OCI-LY1 (cell line): ENCODE data around the gene UBA6.

Experiments used
- H2AFZ ChIP-seq: fragments of 200-600 bp; sonication (generic), shearing (Covaris generic); 2 replicates; pipeline ENCODE4 v1.6.0; 2014; ENCODE audit warnings: antibody characterized with exemption, mild to moderate bottlenecking, low read length
- H3F3A ChIP-seq: fragments of 200-600 bp; sonication (generic), shearing (Covaris generic); 2 replicates; pipeline ENCODE4 v1.6.0; 2014; ENCODE audit warnings: mild to moderate bottlenecking, antibody characterized with exemption, low read length, moderate library complexity; ENCODE audit not compliant: insufficient read depth
- H3K27ac ChIP-seq: fragments of 200-600 bp; sonication (generic); 2 replicates; pipeline ENCODE4 v1.5.1; 2014; ENCODE audit warnings: low read length, mixed run types, mild to moderate bottlenecking, low read depth; ENCODE audit not compliant: poor library complexity, severe bottlenecking
- H3K27me3 ChIP-seq: fragments of 200-600 bp; sonication (generic); 2 replicates; pipeline ENCODE4 v1.6.0; 2014; ENCODE audit warnings: antibody characterized with exemption, mild to moderate bottlenecking, low read length, moderate library complexity; ENCODE audit not compliant: insufficient read depth
- H3K36me3 ChIP-seq: fragments of 200-600 bp; sonication (generic); 2 replicates; pipeline ENCODE4 v1.6.1; 2014; ENCODE audit warnings: mild to moderate bottlenecking, antibody characterized with exemption, low read length, moderate library complexity, mixed read lengths; ENCODE audit not compliant: insufficient read depth
- H3K4me1 ChIP-seq: fragments of 200-600 bp; sonication (generic); 2 replicates; pipeline ENCODE4 v1.5.1; 2014; ENCODE audit warnings: mild to moderate bottlenecking, low read length, moderate library complexity; ENCODE audit not compliant: insufficient read depth, severe bottlenecking
- H3K4me2 ChIP-seq: fragments of 200-600 bp; sonication (generic), shearing (Covaris generic); 2 replicates; pipeline ENCODE4 v1.6.1; 2014; ENCODE audit warnings: low read length
- H3K4me3 ChIP-seq: fragments of 200-600 bp; sonication (generic); 2 replicates; pipeline ENCODE4 v1.5.1; 2014; ENCODE audit warnings: low read length, low read depth, mild to moderate bottlenecking, mixed read lengths; ENCODE audit not compliant: poor library complexity, severe bottlenecking
- H3K79me2 ChIP-seq: fragments of 200-600 bp; shearing (Covaris generic); 2 replicates; pipeline ENCODE4 v1.6.1; 2016; ENCODE audit warnings: mixed run types, low read length, mixed read lengths; ENCODE audit not compliant: insufficient read depth
- H3K9ac ChIP-seq: fragments of 200-600 bp; sonication (generic), shearing (Covaris generic); 2 replicates; pipeline ENCODE4 v1.6.1; 2014; ENCODE audit warnings: mild to moderate bottlenecking, low read length, mixed read lengths
- H3K9me2 ChIP-seq: fragments of 200-600 bp; sonication (generic), shearing (Covaris generic); 2 replicates; pipeline ENCODE4 v1.6.1; 2014; ENCODE audit warnings: low read depth, mild to moderate bottlenecking, low read length, mixed read lengths
- H3K9me3 ChIP-seq: fragments of 200-600 bp; shearing (Covaris generic); 2 replicates; pipeline ENCODE4 v1.6.1; 2014; ENCODE audit warnings: low read length, mixed read lengths
- H4K20me1 ChIP-seq: fragments of 200-600 bp; sonication (generic), shearing (Covaris generic); 2 replicates; pipeline ENCODE4 v1.6.0; 2016; ENCODE audit warnings: mild to moderate bottlenecking, low read length; ENCODE audit not compliant: insufficient read depth
- CTCF ChIP-seq: fragments of 200-600 bp; sonication (generic), shearing (Covaris generic); IDR thresholded peaks from 2 replicates; pipeline ENCODE4 v1.5.1; 2017; ENCODE audit warnings: mild to moderate bottlenecking, antibody characterized with exemption, low read length, moderate library complexity, mixed read lengths
- EZH2 ChIP-seq: fragments of 200-600 bp; sonication (generic), shearing (Covaris generic); IDR thresholded peaks from 2 replicates; pipeline ENCODE4 v1.8.0; 2017; ENCODE audit warnings: borderline replicate concordance, mixed run types, mild to moderate bottlenecking, antibody characterized with exemption, low read length, moderate library complexity, mixed read lengths

The UBA6 gene

GRCh38 chr4:67746797-67747495, 46.0 kb upstream of the UBA6 start:
- Histone ChIP-seq H3F3A (no peaks in the 10 kb centered on the region; the same call in 1 of the 2 replicates), H4K20me1 (no peaks in the 10 kb centered on the region), H3K9me2 (no peaks in the 10 kb centered on the region), H3K4me3 (no peak overlapping the region), H3K36me3 (no peaks in the 10 kb centered on the region), H3K4me2 (no peak overlapping the region), H3K9ac (peak overlapping the region; percentile 18; the same call in 1 of the 2 replicates), H3K27ac (no peak overlapping the region), H2AFZ (0 out of 2 replicates have a peak overlapping the region, but pooled peaks have one; percentile 16), H3K4me1 (no peaks in the 10 kb centered on the region), H3K9me3 (no peaks in the 10 kb centered on the region), H3K27me3 (no peaks in the 10 kb centered on the region), H3K79me2 (no peaks in the 10 kb centered on the region)
- no peak for TF ChIP-seq EZH2
- peak; percentile 65 for TF ChIP-seq CTCF

- no peaks in the 10 kb centered on the region for H3K9me3 ChIP-seq
- H4K20me1 ChIP-seq, result no peaks in the 10 kb centered on the region
- H3F3A ChIP-seq, result no peaks in the 10 kb centered on the region; the same call in 1 of the 2 replicates
- no peak overlapping the region for H3K4me2 ChIP-seq
- no peaks in the 10 kb centered on the region for H3K27me3 ChIP-seq
- no peaks in the 10 kb centered on the region for H3K9me2 ChIP-seq
- no peaks in the 10 kb centered on the region for H3K4me1 ChIP-seq
- no peaks in the 10 kb centered on the region for H3K36me3 ChIP-seq
- TF ChIP-seq CTCF (no peak), EZH2 (no peak)
- no peak overlapping the region for H3K4me3 ChIP-seq
- no peak overlapping the region for H2AFZ ChIP-seq
- no peaks in the 10 kb centered on the region for H3K79me2 ChIP-seq
- H3K27ac ChIP-seq, result no peak overlapping the region
- no peak overlapping the region for H3K9ac ChIP-seq
Measured at GRCh38 chr4:67744561-67745283, 43.8 kb upstream of the UBA6 start.

GRCh38 chr4:67743194-67743593, 42.2 kb upstream of the UBA6 start:
- Histone ChIP-seq H3K9ac (no peak overlapping the region), H3K4me1 (no peaks in the 10 kb centered on the region), H3K79me2 (no peaks in the 10 kb centered on the region), H3K9me2 (no peaks in the 10 kb centered on the region), H4K20me1 (no peaks in the 10 kb centered on the region), H3K4me2 (no peak overlapping the region), H3K36me3 (no peaks in the 10 kb centered on the region), H3K9me3 (no peaks in the 10 kb centered on the region), H3K27ac (no peak overlapping the region), H3F3A (no peaks in the 10 kb centered on the region; the same call in 1 of the 2 replicates), H3K27me3 (no peaks in the 10 kb centered on the region), H2AFZ (no peak overlapping the region), H3K4me3 (no peak overlapping the region)
- TF ChIP-seq EZH2 (no peak), CTCF (no peak)
